GM19193 (cell line): Measurements from ENCODE around the gene POU6F2.

ENCODE experiments used
- POLR2A ChIP-seq: IDR thresholded peaks from 4 replicates; pipeline ENCODE4 v1.6.1; 2011; ENCODE audit not compliant: insufficient read depth, insufficient read length; ENCODE audit errors: extremely low read depth

The POU6F2 gene

GRCh38 chr7:39312254-39312989 is 334.7 kb downstream of the POU6F2 start:
- TF ChIP-seq POLR2A, result no peak

GRCh38 chr7:39313376-39313775 is 335.7 kb downstream of the POU6F2 start:
- TF ChIP-seq POLR2A, result no peak

GRCh38 chr7:39313974-39314373 is 336.3 kb downstream of the POU6F2 start:
- no peak for TF ChIP-seq POLR2A

GRCh38 chr7:39317107-39317506 is 339.4 kb downstream of the POU6F2 start:
- TF ChIP-seq POLR2A, result no peak

- TF ChIP-seq POLR2A, result no peak
Observed at GRCh38 chr7:39317896-39318295, 340.2 kb downstream of the POU6F2 start.

GRCh38 chr7:39321245-39321644 is 343.5 kb downstream of the POU6F2 start:
- no peak for TF ChIP-seq POLR2A

GRCh38 chr7:39321909-39322498 is 344.3 kb downstream of the POU6F2 start:
- TF ChIP-seq POLR2A, result no peak

GRCh38 chr7:39324139-39324760 is 346.5 kb downstream of the POU6F2 start:
- no peak for TF ChIP-seq POLR2A

- TF ChIP-seq POLR2A, result no peak
Observed at GRCh38 chr7:39332142-39332541, 354.4 kb downstream of the POU6F2 start.

- no peak for TF ChIP-seq POLR2A
Observed at GRCh38 chr7:39333701-39334100, 356.0 kb downstream of the POU6F2 start.

GRCh38 chr7:39336442-39336841 is 358.7 kb downstream of the POU6F2 start:
- TF ChIP-seq POLR2A, result no peak

- no peak for TF ChIP-seq POLR2A
Observed at GRCh38 chr7:39338716-39339115, 361.0 kb downstream of the POU6F2 start.

- no peak for TF ChIP-seq POLR2A
Observed at GRCh38 chr7:39339591-39339990, 361.9 kb downstream of the POU6F2 start.

- TF ChIP-seq POLR2A, result no peak
Observed at GRCh38 chr7:39341083-39341482, 363.4 kb downstream of the POU6F2 start.

- no peak for TF ChIP-seq POLR2A
Observed at GRCh38 chr7:39342763-39343162, 365.1 kb downstream of the POU6F2 start.
